Neural progenitor cell (in vitro differentiated cells): ENCODE data around the gene SH3TC1.

ENCODE experiments used
- EZH2 ChIP-seq: fragments of 200-600 bp; sonication (generic); IDR thresholded peaks from 2 replicates; pipeline ENCODE4 v1.6.1; 2017; ENCODE audit warnings: antibody characterized with exemption, mild to moderate bottlenecking, moderate library complexity
- EZH2phosphoT487 ChIP-seq: fragments of 200-600 bp; sonication (generic); IDR thresholded peaks from 2 replicates; pipeline ENCODE4 v1.6.1; 2017; ENCODE audit warnings: antibody characterized with exemption
- TF ChIP-seq, protein P1 (sequence below): fragments of 200-600 bp; sonication (generic); IDR thresholded peaks from 2 replicates; pipeline ENCODE4 v1.5.1; 2017; ENCODE audit warnings: antibody characterized with exemption, mild to moderate bottlenecking

DNA sequence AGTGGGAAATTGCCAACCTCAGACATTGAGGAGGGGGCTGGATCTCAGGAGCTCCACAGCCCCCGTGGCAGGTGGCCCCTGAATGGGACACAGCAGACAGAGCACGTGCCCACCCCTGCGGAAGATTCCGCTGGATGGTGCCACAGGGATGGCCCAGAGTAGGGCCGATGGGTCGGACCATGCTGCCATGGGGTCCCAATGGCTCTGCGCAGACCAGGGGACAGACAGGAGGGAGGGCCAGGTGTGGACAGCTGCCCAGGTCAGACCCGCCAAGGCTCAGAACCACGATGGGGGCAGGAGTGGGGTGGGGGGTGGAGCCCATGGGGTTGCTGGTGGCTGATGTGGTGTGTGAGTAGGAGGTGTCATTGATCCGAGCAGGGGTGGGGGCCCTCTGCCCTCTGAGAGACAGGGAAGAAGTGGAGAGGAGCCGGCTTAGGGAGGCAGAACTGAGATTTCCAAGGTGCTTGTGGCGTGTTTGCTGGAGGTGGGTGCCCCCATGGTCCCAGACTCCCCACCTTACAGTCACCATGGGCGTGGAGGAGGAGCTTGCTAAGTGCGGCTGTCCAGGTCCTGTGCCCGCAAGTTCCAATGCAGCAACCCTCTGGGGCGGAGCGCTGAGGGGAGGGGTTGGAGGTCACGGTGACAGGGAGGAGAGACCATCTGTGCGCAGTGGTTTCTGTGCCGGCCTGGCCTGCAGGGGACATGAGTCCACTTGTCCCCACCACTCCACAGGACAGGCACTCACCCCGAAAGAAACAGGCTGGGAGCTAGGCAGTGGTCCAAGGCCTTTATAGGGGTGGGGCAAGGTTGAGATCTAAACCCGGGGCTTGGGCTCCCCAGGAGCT lies 12.9 kb downstream of the SH3TC1 start:
- TF ChIP-seq, protein P1, sequence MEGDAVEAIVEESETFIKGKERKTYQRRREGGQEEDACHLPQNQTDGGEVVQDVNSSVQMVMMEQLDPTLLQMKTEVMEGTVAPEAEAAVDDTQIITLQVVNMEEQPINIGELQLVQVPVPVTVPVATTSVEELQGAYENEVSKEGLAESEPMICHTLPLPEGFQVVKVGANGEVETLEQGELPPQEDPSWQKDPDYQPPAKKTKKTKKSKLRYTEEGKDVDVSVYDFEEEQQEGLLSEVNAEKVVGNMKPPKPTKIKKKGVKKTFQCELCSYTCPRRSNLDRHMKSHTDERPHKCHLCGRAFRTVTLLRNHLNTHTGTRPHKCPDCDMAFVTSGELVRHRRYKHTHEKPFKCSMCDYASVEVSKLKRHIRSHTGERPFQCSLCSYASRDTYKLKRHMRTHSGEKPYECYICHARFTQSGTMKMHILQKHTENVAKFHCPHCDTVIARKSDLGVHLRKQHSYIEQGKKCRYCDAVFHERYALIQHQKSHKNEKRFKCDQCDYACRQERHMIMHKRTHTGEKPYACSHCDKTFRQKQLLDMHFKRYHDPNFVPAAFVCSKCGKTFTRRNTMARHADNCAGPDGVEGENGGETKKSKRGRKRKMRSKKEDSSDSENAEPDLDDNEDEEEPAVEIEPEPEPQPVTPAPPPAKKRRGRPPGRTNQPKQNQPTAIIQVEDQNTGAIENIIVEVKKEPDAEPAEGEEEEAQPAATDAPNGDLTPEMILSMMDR = no peak
- no peak for TF ChIP-seq EZH2
- no peak for TF ChIP-seq EZH2phosphoT487
